DLD1 (cell line): ENCODE results near the gene MRPS34.
"Not testable (repeated sequence)": the region's sequence is repeated elsewhere in the genome, so short reads cannot be mapped to it uniquely, and the experiment has no call there.

Source experiments
- in situ Hi-C: cut with HindIII; loops from 2 replicates; pipeline ENCODE4 v1.10.0; 2017; ENCODE audit warnings: low sequenced_read_pairs

Gene MRPS34

GRCh38 chr16:1757714-1758461 lies 15.0 kb downstream of the MRPS34 start:
- in situ Hi-C loops: no loop called here

- in situ Hi-C loops: no loop called here
Measured at GRCh38 chr16:1754204-1754603, 18.7 kb downstream of the MRPS34 start.

- in situ Hi-C loops: no loop called here
Measured at GRCh38 chr16:1752853-1753252, 20.1 kb downstream of the MRPS34 start.

GRCh38 chr16:1751946-1752345 lies 21.0 kb downstream of the MRPS34 start:
- in situ Hi-C loops: no loop called here

- in situ Hi-C loops: no loop called here
Measured at GRCh38 chr16:1749152-1750117, 23.5 kb downstream of the MRPS34 start.

GRCh38 chr16:1747934-1748333 lies 25.0 kb downstream of the MRPS34 start:
- in situ Hi-C loops: no loop called here

GRCh38 chr16:1746693-1747195 lies 26.2 kb downstream of the MRPS34 start:
- in situ Hi-C loops: no loop called here

- in situ Hi-C loops: no loop called here
Measured at GRCh38 chr16:1745900-1746692, 26.8 kb downstream of the MRPS34 start.

- in situ Hi-C loops: no loop called here
Measured at GRCh38 chr16:1745181-1745899, 27.6 kb downstream of the MRPS34 start.

GRCh38 chr16:1744338-1744840 lies 28.5 kb downstream of the MRPS34 start:
- in situ Hi-C loops: no loop called here

- in situ Hi-C loops: no loop called here
Measured at GRCh38 chr16:1743376-1744337, 29.3 kb downstream of the MRPS34 start.

- in situ Hi-C loops: no loop called here
Measured at GRCh38 chr16:1741553-1742165, 31.3 kb downstream of the MRPS34 start.

- in situ Hi-C loops: no loop called here
Measured at GRCh38 chr16:1740781-1741490, 32.0 kb downstream of the MRPS34 start.

- in situ Hi-C loops: no loop called here
Measured at GRCh38 chr16:1740234-1740633, 32.7 kb downstream of the MRPS34 start.

GRCh38 chr16:1734816-1735215 lies 38.1 kb downstream of the MRPS34 start:
- in situ Hi-C loops: no loop called here

- in situ Hi-C loops: no loop called here
Measured at GRCh38 chr16:1734123-1734522, 38.8 kb downstream of the MRPS34 start.

- in situ Hi-C loops: not testable (repeated sequence)
Measured at GRCh38 chr16:1732551-1732987, 40.4 kb downstream of the MRPS34 start.

- in situ Hi-C loops: no loop called here
Measured at GRCh38 chr16:1732071-1732470, 40.9 kb downstream of the MRPS34 start.
